Activated CD4-positive, alpha-beta T cell treated with anti-CD3 and anti-CD28 coated beads, Interleukin-2, amount 10 ng/mL, durations not matched to agents 7 days and 5 days (primary cell): ENCODE measurements around the gene TMEM19. TPM values are rescaled to one million over a fixed set of nuclear protein-coding genes. Genes with fewer than 3 reads are reported as not detected.

Experiments
- CTCF ChIA-PET: fragments of 350-600 bp; sonication (Branson Sonifier 250); formaldehyde crosslinking; loops from one replicate; lab custom pipeline; 2021; ENCODE audit warnings: antibody characterized with exemption; lab: Charles Lee
- POLR2A ChIA-PET: fragments of 350-600 bp; sonication (Branson Sonifier 250); formaldehyde crosslinking; loops from one replicate; lab custom pipeline; 2021; ENCODE audit warnings: antibody characterized with exemption; lab: Charles Lee
- DNase-seq: peaks from one replicate; pipeline ENCODE4 v3.0.0-alpha.2; 2020
- H3K27ac Mint-ChIP-seq: one replicate; pipeline ENCODE4 v1.8.0; 2021; ENCODE audit warnings: mild to moderate bottlenecking, moderate library complexity, mixed read lengths
- H3K27me3 Mint-ChIP-seq: one replicate; pipeline ENCODE4 v1.8.0; 2021; ENCODE audit warnings: mixed read lengths
- H3K36me3 Mint-ChIP-seq: one replicate; pipeline ENCODE4 v1.8.0; 2021; ENCODE audit warnings: low read depth, mixed read lengths
- H3K4me1 Mint-ChIP-seq: one replicate; pipeline ENCODE4 v1.8.0; 2021; ENCODE audit warnings: mixed read lengths
- H3K4me3 Mint-ChIP-seq: one replicate; pipeline ENCODE4 v1.8.0; 2021; ENCODE audit warnings: mild to moderate bottlenecking, moderate library complexity, mixed read lengths
- H3K9me3 Mint-ChIP-seq: one replicate; pipeline ENCODE4 v1.8.0; 2021; ENCODE audit warnings: mixed read lengths
- total RNA-seq, 2 experiments: library from RNA; stranded (reverse); gene quantifications; one replicate each; pipeline ENCODE4 v1.2.3, GENCODE V29; 2021

Gene TMEM19
- 10 to 100 TPM; 22.4 to 22.7 TPM for total RNA-seq

GRCh38 chr12:71685914-71686657, at the start of gene TMEM19:
Gene TMEM19, plus strand, starts transcription at chr12:71686082. Its CDS starts 599 bp downstream, at chr12:71686681.
- ChIA-PET POLR2A (interaction anchor here (1.0 to 1.2 kb wide), 2 partner anchors 22 to 68 kb away, joined by 3 to 8 read pairs; partner anchors contain the start of genes RAB21, THAP2 and ZFC3H1), CTCF (interaction anchor here (0.6 to 2.6 kb wide), 9 partner anchors 9 to 276 kb away, joined by 3 to 10 read pairs (median 5); partner anchors contain the start of genes THAP2 and ZFC3H1)
- peaks cover 8% of the 10 kb centered on the region for H3K36me3 Mint-ChIP-seq
- peak within 1 kb of the TSS; percentile 91 for H3K27ac Mint-ChIP-seq
- H3K4me1 Mint-ChIP-seq: peaks cover 39% of the 10 kb centered on the region
- DNase-seq: peak; percentile 81
- no peaks in the 10 kb centered on the region for H3K9me3 Mint-ChIP-seq
- H3K4me3 Mint-ChIP-seq: peak within 1 kb of the TSS; percentile 83
- no peaks in the 10 kb centered on the region for H3K27me3 Mint-ChIP-seq

DNA sequence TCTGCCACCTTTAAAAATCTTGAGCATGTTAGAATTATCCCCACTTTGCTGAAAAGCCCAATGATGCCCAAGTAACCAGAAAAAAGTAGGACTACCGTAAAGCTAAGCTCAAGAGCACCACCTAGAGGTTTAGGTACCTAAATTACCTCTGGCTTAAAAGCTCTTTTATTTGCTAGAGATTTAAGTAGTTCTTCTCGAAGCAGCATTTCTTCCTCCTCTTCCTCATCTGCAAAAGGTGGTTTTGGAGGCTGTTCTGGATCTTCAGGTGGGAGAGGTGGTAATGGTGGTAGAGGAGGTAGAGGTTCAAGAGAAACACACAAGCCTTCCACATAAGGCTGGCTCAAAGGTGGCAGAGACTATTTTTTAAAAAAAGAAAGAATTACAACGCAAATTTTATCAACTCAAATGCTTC, 49.2 kb upstream of the TMEM19 start:
- no peak overlapping the region for H3K4me3 Mint-ChIP-seq
- H3K27ac Mint-ChIP-seq: no peak overlapping the region
- no peaks in the 10 kb centered on the region for H3K27me3 Mint-ChIP-seq
- H3K4me1 Mint-ChIP-seq: peaks cover 13% of the 10 kb centered on the region
- H3K36me3 Mint-ChIP-seq: peaks cover 51% of the 10 kb centered on the region
- H3K9me3 Mint-ChIP-seq: no peaks in the 10 kb centered on the region
- DNase-seq: peak; percentile 42
- ChIA-PET CTCF (interaction anchor here (0.9 to 2.5 kb wide), 12 partner anchors 9 to 206 kb away, joined by 3 to 16 read pairs (median 4); partner anchors contain the start of genes THAP2 and ZFC3H1), POLR2A (interaction anchor here (1.0 kb wide), 1 partner anchor 27 kb away, joined by 3 read pairs; the partner anchor contains the start of genes THAP2 and ZFC3H1)

- POLR2A ChIA-PET: no interaction called here
- peaks cover 56% of the 10 kb centered on the region for H3K36me3 Mint-ChIP-seq
- H3K4me3 Mint-ChIP-seq: no peak overlapping the region
- H3K27me3 Mint-ChIP-seq: no peaks in the 10 kb centered on the region
- DNase-seq: no peak
- H3K27ac Mint-ChIP-seq: no peak overlapping the region
- peaks cover 17% of the 10 kb centered on the region for H3K4me1 Mint-ChIP-seq
- CTCF ChIA-PET: no interaction called here
- H3K9me3 Mint-ChIP-seq: no peaks in the 10 kb centered on the region
Observed at GRCh38 chr12:71638499-71638898, 47.4 kb upstream of the TMEM19 start.

DNA sequence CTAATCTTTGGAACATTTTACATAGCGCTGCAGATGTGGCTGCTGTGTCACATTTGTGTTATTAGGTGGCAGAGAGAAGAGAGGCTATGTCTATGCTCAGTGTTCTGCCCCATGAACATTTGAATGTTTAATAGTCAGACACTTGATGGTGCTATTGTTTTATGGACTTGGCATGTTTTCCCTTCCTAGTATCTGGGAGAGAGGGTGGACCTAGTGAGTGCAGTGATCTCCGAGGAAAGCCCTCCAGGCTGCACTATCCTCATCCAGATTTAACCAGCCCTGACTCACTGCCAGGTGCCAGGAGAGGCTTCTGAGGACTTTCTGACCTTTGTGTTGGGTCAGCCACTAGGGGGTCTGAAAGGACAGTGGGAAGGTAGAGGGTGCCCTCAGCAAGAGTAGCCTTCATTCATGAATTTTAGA, 46.5 kb upstream of the TMEM19 start:
- ChIA-PET CTCF (interaction anchor here (1.2 kb wide), 1 partner anchor 24 kb away, joined by 3 read pairs; the partner anchor contains the start of gene ZFC3H1), POLR2A (no interaction called here)
- Mint-ChIP-seq H3K27ac (no peak overlapping the region), H3K27me3 (no peaks in the 10 kb centered on the region), H3K9me3 (no peaks in the 10 kb centered on the region), H3K4me1 (peaks cover 23% of the 10 kb centered on the region), H3K4me3 (no peak overlapping the region), H3K36me3 (peaks cover 59% of the 10 kb centered on the region)
- no peak for DNase-seq

- ChIA-PET POLR2A (no interaction called here), CTCF (interaction anchor here (1.2 kb wide), 1 partner anchor 23 kb away, joined by 3 read pairs; the partner anchor contains the start of gene ZFC3H1)
- H3K4me3 Mint-ChIP-seq: no peak overlapping the region
- H3K36me3 Mint-ChIP-seq: peaks cover 58% of the 10 kb centered on the region
- H3K27ac Mint-ChIP-seq: no peak overlapping the region
- H3K9me3 Mint-ChIP-seq: no peaks in the 10 kb centered on the region
- H3K4me1 Mint-ChIP-seq: peaks cover 25% of the 10 kb centered on the region
- no peaks in the 10 kb centered on the region for H3K27me3 Mint-ChIP-seq
- no peak for DNase-seq
Observed at GRCh38 chr12:71640316-71640715, 45.6 kb upstream of the TMEM19 start.

GRCh38 chr12:71641390-71641789, 44.5 kb upstream of the TMEM19 start:
- POLR2A ChIA-PET: no interaction called here
- no peaks in the 10 kb centered on the region for H3K27me3 Mint-ChIP-seq
- H3K4me1 Mint-ChIP-seq: peaks cover 27% of the 10 kb centered on the region
- CTCF ChIA-PET: no interaction called here
- H3K9me3 Mint-ChIP-seq: no peaks in the 10 kb centered on the region
- no peak for DNase-seq
- no peak overlapping the region for H3K27ac Mint-ChIP-seq
- H3K36me3 Mint-ChIP-seq: peaks cover 58% of the 10 kb centered on the region
- H3K4me3 Mint-ChIP-seq: no peak overlapping the region

- peaks cover 26% of the 10 kb centered on the region for H3K4me1 Mint-ChIP-seq
- peak overlapping the region; percentile 62 for H3K27ac Mint-ChIP-seq
- ChIA-PET POLR2A (no interaction called here), CTCF (no interaction called here)
- DNase-seq: no peak
- H3K4me3 Mint-ChIP-seq: no peak overlapping the region
- no peaks in the 10 kb centered on the region for H3K9me3 Mint-ChIP-seq
- H3K27me3 Mint-ChIP-seq: no peaks in the 10 kb centered on the region
- peaks cover 62% of the 10 kb centered on the region for H3K36me3 Mint-ChIP-seq
Observed at GRCh38 chr12:71642264-71642663, 43.6 kb upstream of the TMEM19 start.

- Mint-ChIP-seq H3K4me3 (no peak overlapping the region), H3K36me3 (peaks cover 65% of the 10 kb centered on the region), H3K4me1 (peaks cover 30% of the 10 kb centered on the region), H3K27me3 (no peaks in the 10 kb centered on the region), H3K27ac (no peak overlapping the region), H3K9me3 (no peaks in the 10 kb centered on the region)
- ChIA-PET CTCF (interaction anchor here (0.7 to 1.9 kb wide), 4 partner anchors 9 to 19 kb away, joined by 3 to 9 read pairs (median 3); partner anchors contain the start of genes THAP2 and ZFC3H1), POLR2A (no interaction called here)
- no peak for DNase-seq
Observed at GRCh38 chr12:71645268-71645667, 40.6 kb upstream of the TMEM19 start.

DNA sequence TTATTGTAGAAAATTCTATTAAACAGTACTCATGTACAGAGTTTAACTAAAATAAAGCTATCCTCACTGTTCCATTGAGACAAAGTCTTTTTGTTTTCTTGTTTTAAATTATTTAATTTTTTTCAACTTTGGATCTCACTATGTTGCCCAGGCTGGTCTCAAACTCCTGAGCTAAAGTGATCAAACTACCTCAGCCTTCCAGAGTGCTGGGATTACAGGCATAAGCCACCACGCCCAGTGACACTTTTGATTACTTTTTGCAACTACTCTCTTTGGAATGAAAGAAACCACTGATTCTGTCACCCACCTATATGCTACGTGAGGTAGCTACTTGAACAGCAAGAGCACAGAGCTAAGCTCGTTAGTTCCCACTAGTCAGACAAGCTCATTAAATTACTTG, 39.4 kb upstream of the TMEM19 start:
- H3K27me3 Mint-ChIP-seq: no peaks in the 10 kb centered on the region
- POLR2A ChIA-PET: interaction anchor here (0.6 to 1.0 kb wide), 2 partner anchors 17 to 59 kb away, joined by 3 to 5 read pairs; partner anchors contain the start of gene ZFC3H1
- peaks cover 60% of the 10 kb centered on the region for H3K36me3 Mint-ChIP-seq
- H3K4me3 Mint-ChIP-seq: no peak overlapping the region
- H3K4me1 Mint-ChIP-seq: peaks cover 27% of the 10 kb centered on the region
- DNase-seq: no peak
- CTCF ChIA-PET: interaction anchor here (0.5 to 1.9 kb wide), 5 partner anchors 10 to 76 kb away, joined by 4 to 9 read pairs (median 5); no protein-coding TSS in a partner anchor
- peak overlapping the region; percentile 46 for H3K27ac Mint-ChIP-seq
- H3K9me3 Mint-ChIP-seq: no peaks in the 10 kb centered on the region

DNA sequence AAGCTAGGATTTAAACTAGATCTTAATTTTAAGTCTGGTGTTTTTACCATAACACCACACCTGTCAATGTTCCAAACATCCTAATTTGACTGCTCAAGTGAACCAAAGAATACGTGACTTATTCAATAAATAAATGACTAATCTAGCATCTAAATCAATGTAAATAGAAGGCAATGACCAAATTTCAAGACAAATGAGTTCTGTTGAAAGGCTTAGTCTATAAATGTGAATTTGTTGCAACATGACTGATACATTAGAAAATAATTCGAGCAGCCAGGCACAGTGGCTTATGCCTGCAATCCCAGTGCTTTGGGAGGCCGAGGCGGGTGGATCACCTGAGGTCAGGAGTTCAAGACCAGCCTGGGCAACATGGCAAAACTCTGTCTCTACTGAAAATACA, 37.3 kb upstream of the TMEM19 start:
- H3K9me3 Mint-ChIP-seq: no peaks in the 10 kb centered on the region
- H3K27me3 Mint-ChIP-seq: no peaks in the 10 kb centered on the region
- peaks cover 23% of the 10 kb centered on the region for H3K4me1 Mint-ChIP-seq
- POLR2A ChIA-PET: no interaction called here
- H3K27ac Mint-ChIP-seq: no peak overlapping the region
- no peak for DNase-seq
- CTCF ChIA-PET: interaction anchor here (0.6 to 2.1 kb wide), 3 partner anchors 12 to 127 kb away, joined by 3 to 6 read pairs (median 3); no protein-coding TSS in a partner anchor
- no peak overlapping the region for H3K4me3 Mint-ChIP-seq
- H3K36me3 Mint-ChIP-seq: peaks cover 45% of the 10 kb centered on the region

DNA sequence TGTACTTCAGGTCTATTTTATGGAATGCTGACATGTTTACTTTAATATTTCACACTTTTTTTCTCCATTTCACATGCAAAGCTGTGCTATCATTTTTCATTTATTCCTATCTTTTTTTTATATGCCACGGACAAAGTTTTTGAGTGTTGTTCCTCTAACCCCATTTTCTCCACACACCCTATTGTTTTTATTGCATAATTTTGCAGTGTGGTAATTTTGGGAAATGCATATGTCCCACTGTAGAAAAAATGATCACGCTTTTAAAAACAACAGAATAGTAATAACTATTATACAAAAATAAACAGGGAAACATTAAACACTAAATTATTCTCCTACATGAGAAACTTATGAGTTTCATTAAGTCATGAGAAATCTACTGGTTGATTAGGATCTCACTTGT, 36.5 kb upstream of the TMEM19 start:
- ChIA-PET POLR2A (no interaction called here), CTCF (interaction anchor here (0.7 to 2.1 kb wide), 3 partner anchors 13 to 97 kb away, joined by 3 to 6 read pairs (median 3); no protein-coding TSS in a partner anchor)
- Mint-ChIP-seq H3K36me3 (peaks cover 36% of the 10 kb centered on the region), H3K27me3 (no peaks in the 10 kb centered on the region), H3K27ac (no peak overlapping the region), H3K4me1 (peaks cover 18% of the 10 kb centered on the region), H3K9me3 (no peaks in the 10 kb centered on the region), H3K4me3 (no peak overlapping the region)
- DNase-seq: no peak

- Mint-ChIP-seq H3K9me3 (peaks cover 2% of the 10 kb centered on the region), H3K27ac (no peak overlapping the region), H3K27me3 (no peaks in the 10 kb centered on the region), H3K36me3 (peaks cover 29% of the 10 kb centered on the region), H3K4me3 (no peak overlapping the region), H3K4me1 (peaks cover 31% of the 10 kb centered on the region)
- ChIA-PET POLR2A (no interaction called here), CTCF (interaction anchor here (0.6 kb wide), 1 partner anchor 51 kb away, joined by 5 read pairs; no protein-coding TSS in a partner anchor)
- DNase-seq: no peak
Observed at GRCh38 chr12:71652656-71653055, 33.2 kb upstream of the TMEM19 start.

GRCh38 chr12:71653137-71653536, 32.7 kb upstream of the TMEM19 start:
- ChIA-PET POLR2A (no interaction called here), CTCF (interaction anchor here (0.6 kb wide), 1 partner anchor 51 kb away, joined by 5 read pairs; no protein-coding TSS in a partner anchor)
- peaks cover 2% of the 10 kb centered on the region for H3K9me3 Mint-ChIP-seq
- no peak overlapping the region for H3K4me3 Mint-ChIP-seq
- H3K27me3 Mint-ChIP-seq: no peaks in the 10 kb centered on the region
- peaks cover 30% of the 10 kb centered on the region for H3K36me3 Mint-ChIP-seq
- DNase-seq: no peak
- no peak overlapping the region for H3K27ac Mint-ChIP-seq
- peaks cover 31% of the 10 kb centered on the region for H3K4me1 Mint-ChIP-seq
